ENCODE results near the gene HNRNPA3.
"Not testable (repeated sequence)": the region's sequence is repeated elsewhere in the genome, so short reads cannot be mapped to it uniquely, and the experiment has no call there.

HNRNPA3 gene

GRCh38 chr2:177180269-177181000, 32.2 kb upstream of the HNRNPA3 start:
- Mint-ChIP-seq H3K27ac (no peak overlapping the region), H3K4me1 (no peaks in the 10 kb centered on the region), H3K9me3 (no peaks in the 10 kb centered on the region), H3K4me3 (no peak overlapping the region), H3K27me3 (no peaks in the 10 kb centered on the region), H3K36me3 (no peaks in the 10 kb centered on the region)
- no peak for ATAC-seq

DNA sequence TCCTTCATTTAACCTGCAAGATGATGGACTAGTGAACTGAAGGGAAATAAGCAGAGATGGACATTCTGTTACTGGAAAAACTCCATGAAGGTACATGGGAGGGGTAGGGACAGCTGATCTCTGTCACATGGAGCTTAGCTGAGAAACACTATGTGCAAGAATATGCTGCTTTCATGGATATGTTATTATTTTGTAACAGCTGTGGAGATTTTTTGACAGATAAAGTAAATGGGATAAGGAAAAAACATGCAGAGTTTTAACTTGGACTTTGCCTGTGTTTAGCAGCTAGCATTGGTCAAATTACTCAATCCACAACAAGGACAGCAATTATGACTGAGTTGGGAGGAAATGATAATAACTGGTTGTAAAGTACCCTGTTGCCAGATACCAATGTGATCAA, 28.7 kb upstream of the HNRNPA3 start:
- Mint-ChIP-seq H3K4me1 (no peaks in the 10 kb centered on the region), H3K27ac (no peak overlapping the region), H3K36me3 (no peaks in the 10 kb centered on the region), H3K27me3 (no peaks in the 10 kb centered on the region), H3K4me3 (no peak overlapping the region), H3K9me3 (no peaks in the 10 kb centered on the region)
- ATAC-seq: no peak

DNA sequence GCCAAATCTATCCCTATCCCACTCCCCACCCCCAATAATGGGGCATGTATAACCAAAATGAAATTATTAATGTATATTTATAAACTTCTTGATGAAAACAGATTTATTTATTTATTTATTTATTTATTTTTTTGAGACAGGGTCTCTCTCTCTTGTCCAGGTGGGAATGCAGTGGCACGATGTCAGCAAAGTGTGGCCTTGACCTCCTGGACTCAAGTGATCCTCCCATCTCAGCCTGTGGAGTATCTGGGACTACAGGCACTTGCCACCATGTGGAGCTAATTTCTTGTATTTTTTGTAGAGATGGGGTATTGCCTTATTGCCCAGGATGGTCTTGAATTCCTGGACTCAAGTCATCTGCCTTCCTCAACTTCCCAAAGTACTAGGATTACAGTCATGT, 28.0 kb upstream of the HNRNPA3 start:
- Mint-ChIP-seq H3K27me3 (no peaks in the 10 kb centered on the region), H3K4me1 (no peaks in the 10 kb centered on the region), H3K9me3 (no peaks in the 10 kb centered on the region), H3K36me3 (no peaks in the 10 kb centered on the region), H3K4me3 (no peak overlapping the region), H3K27ac (no peak overlapping the region)
- no peak for ATAC-seq

DNA sequence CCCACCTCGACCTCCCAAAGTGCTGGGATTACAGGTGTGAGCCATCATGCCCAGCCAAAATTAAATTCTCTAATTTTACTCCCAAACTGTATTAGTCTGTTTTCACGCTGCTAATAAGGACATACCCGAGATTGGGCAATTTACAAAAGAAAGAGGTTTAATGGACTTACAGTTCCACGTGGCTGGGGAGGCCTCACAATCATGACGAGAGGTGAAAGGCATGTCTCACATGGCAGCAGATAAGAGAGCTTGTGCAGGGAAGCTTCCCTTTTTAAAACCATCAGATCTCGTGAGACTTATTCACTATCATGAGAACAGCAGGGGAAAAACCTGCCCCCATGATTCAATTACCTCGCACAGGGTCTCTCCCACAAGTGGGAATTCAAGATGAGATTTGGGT, 26.6 kb upstream of the HNRNPA3 start:
- not testable (repeated sequence) for H3K27me3 Mint-ChIP-seq, ATAC-seq, H3K27ac Mint-ChIP-seq, H3K9me3 Mint-ChIP-seq, H3K36me3 Mint-ChIP-seq, H3K4me3 Mint-ChIP-seq, H3K4me1 Mint-ChIP-seq

DNA sequence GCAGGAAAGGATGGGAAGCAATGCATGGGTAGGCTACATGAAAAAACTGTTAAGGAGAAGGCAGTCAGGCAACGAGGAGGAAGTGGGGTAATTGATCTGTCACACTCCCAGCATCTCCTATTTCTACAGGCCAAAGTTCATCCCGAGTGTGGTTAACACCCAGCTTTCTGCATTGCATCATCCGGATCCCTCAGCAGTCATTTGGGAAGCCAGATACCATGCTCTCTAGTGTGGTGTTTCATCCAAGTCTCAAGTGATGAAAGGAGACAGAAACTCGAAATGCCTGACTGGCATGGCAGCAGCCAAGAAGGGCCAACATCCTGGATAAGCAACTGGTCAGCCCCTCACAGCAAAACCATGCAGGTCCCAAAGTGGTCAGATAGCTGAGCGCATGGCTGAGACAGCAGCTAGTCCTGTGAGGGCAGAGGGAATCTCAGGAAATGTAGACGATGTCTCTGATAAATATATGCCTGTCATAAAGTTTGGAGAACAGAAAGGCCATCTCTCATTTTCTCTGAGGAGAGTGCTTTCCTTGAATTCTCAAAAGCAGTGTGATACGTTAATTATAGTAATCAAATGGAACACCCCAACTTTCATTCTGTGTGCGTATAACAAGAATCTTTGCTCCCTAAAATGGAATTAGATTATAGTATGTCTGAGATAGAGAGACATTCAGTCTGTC, 24.8 kb upstream of the HNRNPA3 start:
- H3K27me3 Mint-ChIP-seq: no peaks in the 10 kb centered on the region
- no peaks in the 10 kb centered on the region for H3K36me3 Mint-ChIP-seq
- H3K27ac Mint-ChIP-seq: no peak overlapping the region
- no peak for ATAC-seq
- no peaks in the 10 kb centered on the region for H3K4me1 Mint-ChIP-seq
- no peaks in the 10 kb centered on the region for H3K9me3 Mint-ChIP-seq
- no peak overlapping the region for H3K4me3 Mint-ChIP-seq

GRCh38 chr2:177188482-177189469, 23.8 kb upstream of the HNRNPA3 start:
- Mint-ChIP-seq H3K27me3 (no peaks in the 10 kb centered on the region), H3K4me1 (no peaks in the 10 kb centered on the region), H3K36me3 (no peaks in the 10 kb centered on the region), H3K4me3 (no peak overlapping the region), H3K27ac (no peak overlapping the region), H3K9me3 (no peaks in the 10 kb centered on the region)
- ATAC-seq: no peak

DNA sequence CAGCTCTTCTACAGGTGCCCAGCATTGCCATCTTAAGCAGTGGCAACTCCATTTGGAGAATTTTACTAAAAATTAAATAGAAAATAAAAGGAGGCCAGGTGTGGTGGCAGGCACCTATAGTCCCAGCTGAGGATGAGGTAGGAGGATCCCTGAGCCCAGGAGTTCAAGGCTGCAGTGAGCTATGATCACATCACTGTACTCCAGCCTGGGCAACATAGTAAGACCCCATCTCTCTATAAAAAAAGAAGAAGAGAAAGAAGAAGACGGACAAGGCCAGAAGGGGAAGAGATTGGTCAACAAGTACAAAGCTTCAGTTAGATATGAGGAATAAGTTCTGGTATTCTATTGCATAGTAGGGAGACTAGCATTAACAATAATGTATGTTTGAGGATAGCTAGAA, 21.7 kb upstream of the HNRNPA3 start:
- ATAC-seq: no peak
- no peaks in the 10 kb centered on the region for H3K4me1 Mint-ChIP-seq
- no peaks in the 10 kb centered on the region for H3K36me3 Mint-ChIP-seq
- no peaks in the 10 kb centered on the region for H3K9me3 Mint-ChIP-seq
- no peak overlapping the region for H3K4me3 Mint-ChIP-seq
- no peak overlapping the region for H3K27ac Mint-ChIP-seq
- no peaks in the 10 kb centered on the region for H3K27me3 Mint-ChIP-seq

DNA sequence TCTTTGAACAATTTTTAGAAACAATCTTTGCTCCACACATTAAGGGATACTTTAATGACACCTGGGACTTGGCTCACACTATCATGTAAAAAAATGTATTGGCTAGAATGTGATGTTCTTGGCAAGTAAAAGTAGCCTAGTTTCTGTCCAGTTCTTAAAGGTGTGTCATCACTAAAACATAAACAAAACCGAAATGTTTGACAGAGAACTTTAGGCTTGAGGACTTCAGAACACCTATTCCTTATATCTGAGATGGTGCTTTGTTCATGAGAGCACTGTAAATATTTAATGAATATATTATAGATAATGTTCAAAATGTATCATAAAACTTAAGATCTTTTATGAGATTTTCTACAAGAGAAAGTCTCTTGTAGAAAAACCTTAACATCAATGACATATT, 19.8 kb upstream of the HNRNPA3 start:
- Mint-ChIP-seq H3K9me3 (no peaks in the 10 kb centered on the region), H3K27ac (no peak overlapping the region), H3K4me3 (no peak overlapping the region), H3K27me3 (no peaks in the 10 kb centered on the region), H3K36me3 (no peaks in the 10 kb centered on the region), H3K4me1 (no peaks in the 10 kb centered on the region)
- ATAC-seq: no peak

DNA sequence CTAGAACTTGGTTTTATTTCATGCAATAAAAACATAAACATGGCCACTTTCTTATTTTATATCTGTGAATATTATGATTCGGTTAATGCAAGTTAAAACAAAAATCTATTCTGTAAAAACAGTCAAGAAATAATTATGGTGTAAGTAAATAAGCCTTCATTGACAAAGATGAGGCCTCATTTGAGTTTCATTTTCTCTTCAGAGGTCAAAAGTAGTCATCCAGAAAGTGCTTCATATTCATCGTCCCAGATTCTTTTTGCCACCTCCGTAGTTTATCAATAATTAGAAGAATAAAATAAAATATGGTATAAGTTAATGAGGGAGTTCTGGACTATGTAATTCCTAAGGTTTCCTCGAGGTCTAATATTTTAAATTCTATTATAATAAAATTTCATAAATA, 19.4 kb upstream of the HNRNPA3 start:
- Mint-ChIP-seq H3K36me3 (no peaks in the 10 kb centered on the region), H3K9me3 (no peaks in the 10 kb centered on the region), H3K27ac (no peak overlapping the region), H3K27me3 (no peaks in the 10 kb centered on the region), H3K4me3 (no peak overlapping the region), H3K4me1 (no peaks in the 10 kb centered on the region)
- ATAC-seq: no peak

DNA sequence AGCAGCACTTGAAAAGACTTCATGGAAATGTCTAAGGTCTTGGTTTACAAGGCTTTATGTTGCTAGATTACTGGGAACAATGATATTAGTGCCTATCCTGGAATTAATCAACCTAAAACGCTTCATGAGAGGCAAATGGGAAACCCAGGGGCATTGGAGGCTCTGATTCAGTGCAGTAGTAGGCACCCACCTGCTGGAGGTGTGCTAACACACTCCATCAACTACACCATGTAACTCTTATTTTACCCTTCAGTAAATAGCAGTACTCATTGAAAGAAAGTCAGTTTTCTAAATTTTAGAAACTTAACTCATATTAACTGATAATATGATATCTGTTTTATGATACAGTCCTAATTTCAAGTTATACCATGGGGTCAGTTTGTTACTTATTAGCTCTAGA, 17.4 kb upstream of the HNRNPA3 start:
- Mint-ChIP-seq H3K9me3 (no peaks in the 10 kb centered on the region), H3K27ac (no peak overlapping the region)

GRCh38 chr2:177200419-177200818, 12.2 kb upstream of the HNRNPA3 start:
- H3K4me1 Mint-ChIP-seq, H3K9me3 Mint-ChIP-seq, ATAC-seq, H3K27ac Mint-ChIP-seq, H3K27me3 Mint-ChIP-seq, H3K4me3 Mint-ChIP-seq, H3K36me3 Mint-ChIP-seq: not testable (repeated sequence)

More for the DNA sequence above, 17.4 kb upstream of the HNRNPA3 start:
- no peaks in the 10 kb centered on the region for H3K27me3 Mint-ChIP-seq
- no peaks in the 10 kb centered on the region for H3K36me3 Mint-ChIP-seq
- ATAC-seq: no peak
- no peaks in the 10 kb centered on the region for H3K4me1 Mint-ChIP-seq
- H3K4me3 Mint-ChIP-seq: no peak overlapping the region

DNA sequence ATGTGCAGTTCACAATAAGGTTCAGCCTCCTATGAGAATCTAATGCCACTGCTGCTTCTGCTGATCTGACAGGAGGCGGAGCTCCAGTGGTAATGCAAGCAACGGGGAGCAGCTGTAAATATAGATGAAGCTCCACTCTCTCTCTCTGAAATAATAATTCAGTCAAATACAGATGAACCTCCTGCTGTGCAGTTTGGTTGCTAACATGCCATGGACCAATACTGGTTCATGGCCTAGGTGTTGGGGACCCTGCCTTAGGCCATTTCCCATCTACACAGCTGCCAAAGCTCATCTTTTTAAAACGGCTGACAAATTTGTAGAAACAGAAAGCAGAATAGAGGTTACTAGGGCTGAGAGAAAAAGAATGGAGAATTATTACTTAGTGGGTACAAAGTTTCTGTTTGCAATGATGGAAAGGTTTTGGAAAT, 10.7 kb upstream of the HNRNPA3 start:
- H3K4me1 Mint-ChIP-seq: peaks cover 9% of the 10 kb centered on the region
- no peak overlapping the region for H3K4me3 Mint-ChIP-seq
- H3K36me3 Mint-ChIP-seq: no peaks in the 10 kb centered on the region
- ATAC-seq: no peak
- H3K27me3 Mint-ChIP-seq: no peaks in the 10 kb centered on the region
- no peaks in the 10 kb centered on the region for H3K9me3 Mint-ChIP-seq
- H3K27ac Mint-ChIP-seq: no peak overlapping the region

DNA sequence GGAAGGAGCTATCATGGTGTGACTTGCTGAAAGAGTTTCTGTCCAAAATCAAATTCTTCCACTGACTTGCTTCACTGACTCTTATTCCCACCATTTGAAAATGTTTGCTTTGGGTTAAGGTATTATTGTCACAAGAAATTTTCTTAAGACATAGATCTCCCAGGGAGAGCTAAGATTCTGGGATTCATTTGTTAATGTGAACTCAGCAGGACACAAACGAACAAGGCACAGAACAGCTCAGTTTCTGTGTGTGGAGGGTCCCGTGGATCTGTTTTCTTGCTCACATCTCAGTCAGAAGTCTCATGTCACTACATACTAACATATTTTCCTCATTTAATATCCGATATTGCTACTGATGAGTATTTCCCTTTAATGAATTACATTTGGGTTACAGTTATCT, 8.2 kb upstream of the HNRNPA3 start:
- Mint-ChIP-seq H3K27ac (no peak overlapping the region), H3K4me3 (no peak overlapping the region), H3K9me3 (no peaks in the 10 kb centered on the region), H3K36me3 (no peaks in the 10 kb centered on the region), H3K27me3 (no peaks in the 10 kb centered on the region), H3K4me1 (peaks cover 17% of the 10 kb centered on the region)
- ATAC-seq: no peak

DNA sequence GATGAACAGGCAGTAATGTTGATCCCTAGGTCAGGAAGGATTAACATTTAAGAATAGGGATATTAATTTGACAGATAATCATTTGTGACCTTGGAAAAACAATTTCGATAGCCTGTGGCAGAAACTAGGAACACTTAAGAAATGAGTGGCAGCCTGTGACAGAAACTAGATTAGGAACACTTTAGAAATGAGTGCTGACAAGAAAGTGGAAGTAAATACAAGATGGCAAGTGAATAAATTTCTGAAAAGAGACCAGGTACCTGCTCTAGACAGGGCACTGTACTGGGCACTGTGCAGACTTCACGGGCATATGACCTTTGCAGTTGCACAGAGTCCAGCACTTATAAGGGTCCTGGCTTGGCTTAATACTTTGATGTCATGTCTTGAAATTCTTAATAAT, 5.5 kb upstream of the HNRNPA3 start:
- peak; percentile 61 for ATAC-seq
- peaks cover 24% of the 10 kb centered on the region for H3K4me1 Mint-ChIP-seq
- no peak overlapping the region for H3K4me3 Mint-ChIP-seq
- peak overlapping the region; percentile 67 for H3K27ac Mint-ChIP-seq
- no peaks in the 10 kb centered on the region for H3K36me3 Mint-ChIP-seq
- H3K27me3 Mint-ChIP-seq: no peaks in the 10 kb centered on the region
- no peaks in the 10 kb centered on the region for H3K9me3 Mint-ChIP-seq

DNA sequence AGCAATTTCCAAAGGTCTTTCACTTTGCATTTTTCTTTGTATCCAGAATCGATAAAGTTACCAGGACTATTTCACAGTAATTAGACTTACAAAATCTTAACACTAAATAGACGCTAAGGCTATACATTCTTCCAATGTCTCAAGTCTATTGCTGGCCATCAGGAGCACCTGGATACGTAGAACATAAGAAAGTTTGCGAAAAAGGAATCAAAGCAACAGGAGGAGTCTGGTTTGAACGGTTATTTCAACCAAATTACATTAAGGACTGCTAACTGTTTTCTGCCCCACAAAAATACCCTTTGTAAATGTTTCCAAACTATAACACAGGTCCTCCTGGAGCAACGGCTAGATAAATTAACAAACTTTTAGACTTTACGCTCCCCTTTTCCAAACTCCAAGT, 1.4 kb upstream of the HNRNPA3 start:
- peaks cover 31% of the 10 kb centered on the region for H3K36me3 Mint-ChIP-seq
- peak overlapping the region; percentile 95 for H3K4me3 Mint-ChIP-seq
- H3K27me3 Mint-ChIP-seq: no peaks in the 10 kb centered on the region
- peaks cover 42% of the 10 kb centered on the region for H3K4me1 Mint-ChIP-seq
- peak overlapping the region; percentile 97 for H3K27ac Mint-ChIP-seq
- no peak for ATAC-seq
- no peaks in the 10 kb centered on the region for H3K9me3 Mint-ChIP-seq

All from stimulated activated memory B cell treated with anti-CD40 and anti-IgM and Interleukin-4, amounts not matched to agents 10 μg/mL and 1 μg/mL and 100 μg/mL, for 72 hours (primary cell).